GM23338 (cell line): ENCODE results near the gene SEL1L2. TPM values are rescaled to one million over a fixed set of nuclear protein-coding genes. Genes with fewer than 3 reads are reported as not detected.

Source experiments
- ATAC-seq: fragments of 200-7000 bp; cut with Tn5 transposase; 3 replicates; pipeline ENCODE4 v1.9.1; 2020
- DNase-seq: peaks from one replicate; pipeline ENCODE4 v3.0.0-alpha.2; 2015; ENCODE audit warnings: low spot score
- H2AFZ ChIP-seq: fragments of 200-600 bp; sonication (generic); 2 replicates; pipeline ENCODE4 v1.8.0; 2016; ENCODE audit warnings: antibody characterized with exemption, mild to moderate bottlenecking, moderate library complexity
- H3F3A ChIP-seq: fragments of 200-600 bp; sonication (generic); replicated peaks from 2 replicates; pipeline ENCODE4 v1.8.0; 2017; ENCODE audit warnings: antibody characterized with exemption, mixed run types, low read depth
- H3K27ac ChIP-seq: fragments of 200-600 bp; sonication (generic); 2 replicates; pipeline ENCODE4 v1.6.1; 2016; ENCODE audit warnings: low read depth
- H3K27me3 ChIP-seq: fragments of 200-600 bp; sonication (generic); 2 replicates; pipeline ENCODE4 v1.8.0; 2016; ENCODE audit warnings: mild to moderate bottlenecking, mixed run types, moderate library complexity; ENCODE audit not compliant: insufficient read depth
- H3K36me3 ChIP-seq: fragments of 200-600 bp; sonication (generic); 2 replicates; pipeline ENCODE4 v1.8.0; 2016; ENCODE audit warnings: mild to moderate bottlenecking; ENCODE audit not compliant: insufficient read depth
- H3K4me1 ChIP-seq: fragments of 200-600 bp; sonication (generic); 2 replicates; pipeline ENCODE4 v1.8.0; 2016; ENCODE audit warnings: mild to moderate bottlenecking, moderate library complexity; ENCODE audit not compliant: insufficient read depth
- H3K4me2 ChIP-seq: fragments of 200-600 bp; sonication (generic); 2 replicates; pipeline ENCODE4 v1.7.1; 2017; ENCODE audit warnings: mixed run types
- H3K4me3 ChIP-seq: fragments of 200-600 bp; sonication (generic); 2 replicates; pipeline ENCODE4 v1.6.1; 2016; ENCODE audit warnings: mixed run types
- H3K79me2 ChIP-seq: fragments of 200-600 bp; sonication (generic); replicated peaks from 2 replicates; pipeline ENCODE4 v1.8.0; 2017; ENCODE audit warnings: mild to moderate bottlenecking; ENCODE audit not compliant: insufficient read depth
- H3K9me2 ChIP-seq: fragments of 200-600 bp; sonication (generic); 2 replicates; pipeline ENCODE4 v1.8.0; 2017; ENCODE audit not compliant: insufficient read depth
- H4K20me1 ChIP-seq: fragments of 200-600 bp; sonication (generic); replicated peaks from 2 replicates; pipeline ENCODE4 v1.8.0; 2017; ENCODE audit warnings: mild to moderate bottlenecking; ENCODE audit not compliant: insufficient read depth
- H3K27ac Mint-ChIP-seq: 2 replicates; pipeline ENCODE4 v1.8.0; 2020; ENCODE audit warnings: inconsistent platforms, mild to moderate bottlenecking, moderate library complexity, mixed read lengths
- H3K27me3 Mint-ChIP-seq: 3 replicates; pipeline ENCODE4 v1.8.0; 2022; ENCODE audit warnings: low read depth, mild to moderate bottlenecking, moderate library complexity, mixed read lengths, inconsistent platforms; ENCODE audit not compliant: insufficient read depth, poor library complexity
- H3K36me3 Mint-ChIP-seq: 3 replicates; pipeline ENCODE4 v1.8.0; 2021; ENCODE audit warnings: low read depth, mild to moderate bottlenecking, inconsistent platforms, moderate library complexity, mixed read lengths
- H3K4me1 Mint-ChIP-seq: 3 replicates; pipeline ENCODE4 v1.8.0; 2020; ENCODE audit warnings: mild to moderate bottlenecking, inconsistent platforms, mixed read lengths
- H3K4me3 Mint-ChIP-seq: 3 replicates; pipeline ENCODE4 v1.8.0; 2021; ENCODE audit warnings: moderate library complexity, mild to moderate bottlenecking, inconsistent platforms, mixed read lengths
- H3K9me3 Mint-ChIP-seq: 3 replicates; pipeline ENCODE4 v1.8.0; 2020; ENCODE audit warnings: moderate library complexity, mild to moderate bottlenecking, inconsistent platforms, mixed read lengths
- CREB1 ChIP-seq: fragments of 250-450 bp; sonication (Bioruptor Pico); IDR thresholded peaks from 2 replicates; pipeline ENCODE4 v1.5.0; 2020; ENCODE audit warnings: low read depth, mild to moderate bottlenecking, moderate library complexity
- EZH2 ChIP-seq: fragments of 200-600 bp; sonication (generic); IDR thresholded peaks from one replicate; pipeline ENCODE4 v1.8.0; 2017; ENCODE audit warnings: antibody characterized with exemption, mild to moderate bottlenecking, low read depth; ENCODE audit not compliant: unreplicated experiment
- EZH2phosphoT487 ChIP-seq: fragments of 200-600 bp; sonication (generic); IDR thresholded peaks from one replicate; pipeline ENCODE4 v1.8.1; 2018; ENCODE audit warnings: antibody characterized with exemption; ENCODE audit not compliant: unreplicated experiment
- JUNB ChIP-seq: IDR thresholded peaks from one replicate; pipeline ENCODE4 v1.6.1; 2016; ENCODE audit warnings: antibody characterized with exemption; ENCODE audit not compliant: unreplicated experiment
- POLR2AphosphoS5 ChIP-seq: IDR thresholded peaks from 2 replicates; pipeline ENCODE4 v1.6.1; 2016; ENCODE audit warnings: antibody characterized with exemption, low read depth
- STAT1 ChIP-seq: IDR thresholded peaks from one replicate; pipeline ENCODE4 v1.6.1; 2016; ENCODE audit warnings: antibody characterized with exemption; ENCODE audit not compliant: unreplicated experiment
- polyA plus RNA-seq: library from polyadenylated mRNA; unstranded; fragments of >200 nt; fragmentation: Nextera tagmentation; extraction: Ambion mirVana; gene quantifications from 2 replicates; pipeline ENCODE4 v1.2.1, GENCODE V29; 2016
- total RNA-seq: library from RNA; depleted of rRNA; stranded (reverse); fragments of >200 nt; shearing (Covaris generic); gene quantifications from 2 replicates; pipeline ENCODE4 v1.2.3, GENCODE V29; 2014
- TF ChIP-seq, protein P1 (sequence below), 2 experiments: fragments of 200-600 bp in 1 of 2; sonication (generic) in 1 of 2; conservative IDR thresholded peaks; 2 replicates each; pipeline versions ENCODE4 v1.5.1 to v1.6.1; 2016 to 2017; ENCODE audit warnings: antibody characterized with exemption in 2 of 2, low read depth in 2 of 2, mild to moderate bottlenecking in 2 of 2, moderate library complexity in 1 of 2
- TF ChIP-seq, protein P2 (sequence below): IDR thresholded peaks from 2 replicates; pipeline ENCODE4 v1.6.1; 2016; ENCODE audit warnings: antibody characterized with exemption

SEL1L2 gene
- total and polyA plus RNA-seq, 2 experiments from 2014 or later, result not detected

DNA sequence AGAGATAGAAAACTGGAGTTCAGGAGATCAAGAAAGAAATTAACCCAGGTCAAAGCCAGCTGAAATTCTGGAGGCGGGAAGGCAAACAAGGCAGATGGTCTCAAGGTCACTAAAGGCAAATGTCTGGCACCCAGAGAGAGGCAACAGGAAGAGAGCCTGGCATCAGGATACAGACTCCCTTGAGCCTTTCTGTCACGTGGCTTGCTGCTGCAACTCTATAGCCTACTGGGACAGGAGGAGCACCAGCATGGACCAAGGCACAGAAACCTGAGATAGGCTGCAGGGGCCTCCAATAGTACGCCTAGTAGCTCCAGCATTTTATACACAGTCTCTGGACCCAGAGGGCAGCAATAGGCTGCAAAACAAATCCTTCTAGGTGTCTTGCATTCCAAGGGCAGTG, 75.1 kb downstream of the SEL1L2 start:
- H2AFZ ChIP-seq, result peak overlapping the region; percentile 3; the same call in 1 of the 2 replicates
- no peaks in the 10 kb centered on the region for H3K36me3 Mint-ChIP-seq
- H3F3A ChIP-seq, result no peaks in the 10 kb centered on the region
- H3K36me3 ChIP-seq, result no peaks in the 10 kb centered on the region
- H3K4me3 ChIP-seq, result no peak overlapping the region
- no peak overlapping the region for H3K4me2 ChIP-seq
- no peak for TF ChIP-seq CREB1 (CRISPR knock-in tag)
- TF ChIP-seq EZH2phosphoT487, result no peak
- TF ChIP-seq, protein P1, sequence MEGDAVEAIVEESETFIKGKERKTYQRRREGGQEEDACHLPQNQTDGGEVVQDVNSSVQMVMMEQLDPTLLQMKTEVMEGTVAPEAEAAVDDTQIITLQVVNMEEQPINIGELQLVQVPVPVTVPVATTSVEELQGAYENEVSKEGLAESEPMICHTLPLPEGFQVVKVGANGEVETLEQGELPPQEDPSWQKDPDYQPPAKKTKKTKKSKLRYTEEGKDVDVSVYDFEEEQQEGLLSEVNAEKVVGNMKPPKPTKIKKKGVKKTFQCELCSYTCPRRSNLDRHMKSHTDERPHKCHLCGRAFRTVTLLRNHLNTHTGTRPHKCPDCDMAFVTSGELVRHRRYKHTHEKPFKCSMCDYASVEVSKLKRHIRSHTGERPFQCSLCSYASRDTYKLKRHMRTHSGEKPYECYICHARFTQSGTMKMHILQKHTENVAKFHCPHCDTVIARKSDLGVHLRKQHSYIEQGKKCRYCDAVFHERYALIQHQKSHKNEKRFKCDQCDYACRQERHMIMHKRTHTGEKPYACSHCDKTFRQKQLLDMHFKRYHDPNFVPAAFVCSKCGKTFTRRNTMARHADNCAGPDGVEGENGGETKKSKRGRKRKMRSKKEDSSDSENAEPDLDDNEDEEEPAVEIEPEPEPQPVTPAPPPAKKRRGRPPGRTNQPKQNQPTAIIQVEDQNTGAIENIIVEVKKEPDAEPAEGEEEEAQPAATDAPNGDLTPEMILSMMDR (conservative IDR thresholded peaks at IDR 0.05; ENCODE audit: low read depth in 2 of 2), result no peak
- TF ChIP-seq, protein P2, sequence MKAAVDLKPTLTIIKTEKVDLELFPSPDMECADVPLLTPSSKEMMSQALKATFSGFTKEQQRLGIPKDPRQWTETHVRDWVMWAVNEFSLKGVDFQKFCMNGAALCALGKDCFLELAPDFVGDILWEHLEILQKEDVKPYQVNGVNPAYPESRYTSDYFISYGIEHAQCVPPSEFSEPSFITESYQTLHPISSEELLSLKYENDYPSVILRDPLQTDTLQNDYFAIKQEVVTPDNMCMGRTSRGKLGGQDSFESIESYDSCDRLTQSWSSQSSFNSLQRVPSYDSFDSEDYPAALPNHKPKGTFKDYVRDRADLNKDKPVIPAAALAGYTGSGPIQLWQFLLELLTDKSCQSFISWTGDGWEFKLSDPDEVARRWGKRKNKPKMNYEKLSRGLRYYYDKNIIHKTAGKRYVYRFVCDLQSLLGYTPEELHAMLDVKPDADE, result no peak
- no peak for TF ChIP-seq EZH2
- TF ChIP-seq STAT1, result no peak
- no peak for TF ChIP-seq JUNB
- no peak overlapping the region for H3K27ac Mint-ChIP-seq
- no peaks in the 10 kb centered on the region for H3K79me2 ChIP-seq
- H3K27me3 Mint-ChIP-seq, result no peaks in the 10 kb centered on the region
- DNase-seq, result no peak
- ATAC-seq, result no peak
- no peaks in the 10 kb centered on the region for H3K9me3 Mint-ChIP-seq
- H3K27ac ChIP-seq, result no peak overlapping the region
- no peaks in the 10 kb centered on the region for H3K27me3 ChIP-seq
- H3K4me1 Mint-ChIP-seq, result no peaks in the 10 kb centered on the region; the same call in 2 of the 3 replicates
- H3K9me2 ChIP-seq, result no peaks in the 10 kb centered on the region; the same call in 1 of the 2 replicates
- H3K4me3 Mint-ChIP-seq, result no peak overlapping the region
- no peaks in the 10 kb centered on the region for H4K20me1 ChIP-seq
- no peaks in the 10 kb centered on the region for H3K4me1 ChIP-seq

DNA sequence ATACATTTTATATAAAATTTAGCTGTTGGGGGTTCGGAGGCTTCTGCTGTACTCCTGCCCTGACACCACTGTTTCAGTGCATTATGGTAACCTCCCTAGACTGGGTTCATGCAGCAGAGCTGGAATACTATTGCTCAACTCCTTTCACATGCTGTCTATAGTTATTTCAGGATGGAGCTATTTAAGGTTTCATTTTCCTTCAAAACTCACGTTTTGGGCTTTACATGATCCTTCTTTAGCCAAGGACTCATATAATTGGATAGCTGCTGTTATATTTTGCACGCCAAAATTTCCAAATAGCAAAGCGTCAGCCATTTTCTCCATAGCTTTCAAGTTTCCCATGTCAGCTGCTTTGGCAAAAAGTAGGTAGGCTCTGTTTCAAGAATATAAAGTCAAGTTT, 76.8 kb downstream of the SEL1L2 start:
- H3K4me3 Mint-ChIP-seq, result no peak overlapping the region
- no peaks in the 10 kb centered on the region for H3K27me3 Mint-ChIP-seq
- no peak for ATAC-seq
- no peak overlapping the region for H3K27ac Mint-ChIP-seq
- no peak overlapping the region for H3K4me2 ChIP-seq
- no peaks in the 10 kb centered on the region for H3K36me3 ChIP-seq
- no peaks in the 10 kb centered on the region for H3K9me3 Mint-ChIP-seq
- no peak for DNase-seq
- no peaks in the 10 kb centered on the region for H3K36me3 Mint-ChIP-seq
- H3K4me1 ChIP-seq, result no peaks in the 10 kb centered on the region
- H3K4me3 ChIP-seq, result no peak overlapping the region
- H4K20me1 ChIP-seq, result no peaks in the 10 kb centered on the region
- H3K27me3 ChIP-seq, result no peaks in the 10 kb centered on the region
- TF ChIP-seq, protein P2, result no peak
- TF ChIP-seq POLR2AphosphoS5, result no peak
- no peak for TF ChIP-seq EZH2
- no peaks in the 10 kb centered on the region; the same call in 1 of the 2 replicates for H3K9me2 ChIP-seq
- H3K79me2 ChIP-seq, result no peaks in the 10 kb centered on the region
- H3F3A ChIP-seq, result no peaks in the 10 kb centered on the region
- H3K27ac ChIP-seq, result no peak overlapping the region
- H3K4me1 Mint-ChIP-seq, result no peaks in the 10 kb centered on the region
- H2AFZ ChIP-seq, result no peak overlapping the region
